ENCODE measurements around the gene ZNF619. TPM values are rescaled to one million over a fixed set of nuclear protein-coding genes. Genes with fewer than 3 reads are reported as not detected.

ZNF619 gene
- total and polyA plus RNA-seq, 9 of the 15 experiments (the other 6 are each of a cell fraction or from before 2014, with no cell fraction given) = 1.3 to 9.1 (median 6.3) TPM

GRCh38 chr3:40452876-40453730, 23.8 kb upstream of the ZNF619 start (continued):
- TF ChIP-seq HDAC6 (IDR thresholded peaks at IDR 0.05; ENCODE audit: low read depth, low read length) (no peak), RBM34 (IDR thresholded peaks at IDR 0.05; ENCODE audit: borderline replicate concordance, insufficient read depth, low read length) (no peak), KDM5B (IDR thresholded peaks at IDR 0.05; ENCODE audit: insufficient replicate concordance, low read depth, low read length) (peak; percentile 93), HINFP (tag; conservative IDR thresholded peaks at IDR 0.05; ENCODE audit: low read depth) (no peak), ZNF395 (CRISPR knock-in tag; IDR thresholded peaks at IDR 0.05) (peak; percentile 81), BDP1 (IDR thresholded peaks at IDR 0.05; ENCODE audit: insufficient read depth, insufficient read length) (no peak), NELFE (IDR thresholded peaks at IDR 0.05; ENCODE audit: insufficient read depth, insufficient read length) (no peak), TCF15 (CRISPR knock-in tag; IDR thresholded peaks at IDR 0.05) (no peak), CC2D1A (IDR thresholded peaks at IDR 0.05) (peak; percentile 75), GABPA (tag; conservative IDR thresholded peaks at IDR 0.05; ENCODE audit: low read depth) (peak; percentile 93), MCM2 (IDR thresholded peaks at IDR 0.05; ENCODE audit: low read depth) (no peak), CBFA2T2 (conservative IDR thresholded peaks at IDR 0.05) (no peak), CHD2 (IDR thresholded peaks at IDR 0.05; ENCODE audit: low read depth, low read length) (no peak), RREB1 (CRISPR knock-in tag; IDR thresholded peaks at IDR 0.05) (no peak), STAT5A (IDR thresholded peaks at IDR 0.05; ENCODE audit: borderline replicate concordance, low read length) (no peak), RBM39 (optimal IDR thresholded peaks at IDR 0.05; ENCODE audit: low read depth, low read length) (no peak)

Data from K562 (cell line).